Adrenal gland (tissue), 12 donors: Measurements from ENCODE around the gene ST6GALNAC5. TPM values are rescaled to one million over a fixed set of nuclear protein-coding genes. Genes with fewer than 3 reads are reported as not detected.

ENCODE experiments used
- DNase-seq, 7 donors: peaks; one replicate each; pipeline ENCODE4 v3.0.0-alpha.2; 2019 to 2020
- H3K27ac ChIP-seq, 5 donors: fragments of 200-600 bp; sonication (generic) in 4 of 5; 1 replicate in 3 of 5; 2 replicates in 2 of 5; pipeline versions ENCODE4 v1.5.1 to v1.8.0; 2016 to 2020; ENCODE audit warnings: mild to moderate bottlenecking in 1 of 5
- H3K27me3 ChIP-seq: fragments of 200-600 bp; 2 replicates; pipeline ENCODE4 v1.8.0; 2021
- H3K36me3 ChIP-seq, 2 donors: fragments of 200-600 bp; replicated peaks in 1 of 2; 1 replicate in 1 of 2; 2 replicates in 1 of 2; pipeline versions ENCODE4 v1.5.1 to v1.8.0; 2018 to 2022
- H3K4me1 ChIP-seq, 2 donors: fragments of 200-600 bp; replicated peaks in 1 of 2; 1 replicate in 1 of 2; 2 replicates in 1 of 2; pipeline versions ENCODE4 v1.5.1 to v1.8.0; 2018 to 2021
- H3K4me3 ChIP-seq, 4 donors: fragments of 200-600 bp; sonication (generic) in 3 of 4; one replicate each; pipeline ENCODE4 v1.5.1; 2016 to 2018
- H3K9me3 ChIP-seq, 3 donors: fragments of 200-600 bp; sonication (generic) in 1 of 3; replicated peaks in 1 of 3; 1 replicate in 2 of 3; 2 replicates in 1 of 3; pipeline versions ENCODE4 v1.5.1 to v1.8.0; 2016 to 2021
- CTCF ChIP-seq, 6 experiments: fragments of 450-650 bp in 4 of 6; fragments of 200-600 bp in 2 of 6; sonication (generic) in 1 of 6; IDR thresholded peaks; 1 replicate in 5 of 6; 2 replicates in 1 of 6; pipeline versions ENCODE4 v1.5.1 to v1.8.0; 2016 to 2021; ENCODE audit warnings: antibody characterized with exemption in 6 of 6, mild to moderate bottlenecking in 2 of 6, moderate library complexity in 1 of 6
- POLR2A ChIP-seq, 2 donors: fragments of 450-650 bp; IDR thresholded peaks; one replicate each; pipeline ENCODE4 v1.6.1; 2017; ENCODE audit warnings: antibody characterized with exemption in 2 of 2, mild to moderate bottlenecking in 2 of 2, moderate library complexity in 1 of 2
- WGBS, 4 donors: extraction: QIAGEN DNeasy Blood & Tissue Kit in 2 of 4; methylation state at CpG; one replicate each; pipeline versions ENCODE4 v1.1.5 to v1.1.7; 2013 to 2017; 5-methylcytosine and 5-hydroxymethylcytosine counted together
- intact Hi-C, 2 donors: fragments of 100-400 bp; cut with DNase I; formaldehyde crosslinking; loops; one replicate each; pipeline versions ENCODE4 v1.14.1 to v1.15.0; 2022 to 2023
- polyA plus RNA-seq, 3 donors: library from polyadenylated mRNA; stranded (reverse); fragments of 200-250 nt in 2 of 3; fragments of 350-450 nt in 1 of 3; fragmentation: Illumina TruSeq in 1 of 3; extraction: RNeasy Lipid Tissue Mini Kit (QIAGEN cat#74804) in 1 of 3; gene quantifications; one replicate each; pipeline ENCODE4 v1.2.3, GENCODE V29; 2013 to 2014
- total RNA-seq, 9 donors: library from RNA; depleted of rRNA in 4 of 9; stranded (reverse); fragments of >200 nt in 4 of 9; fragments of 120-200 nt in 1 of 9; fragmentation: NEBNext Ultra II Directional in 1 of 9; extraction: Animal tissue kit (Norgen Biotek cat#: 25700) in 1 of 9; gene quantifications; one replicate each; pipeline versions ENCODE4 v1.1.0 to v1.2.4, GENCODE V29; 2013 to 2023
- donor health status: healthy with polysubstance abuse.
- donor health status: Bipolar disorder and iron deficiency.
- donor health status: DM: yes; HTN: yes; CAD: no.
- donor health status: DM: no; HTN: no; CAD: no.
- donor health status: DM: no; HTN: no; CAD: no.
- donor health status: DM: yes; HTN: yes; CAD: no.

ST6GALNAC5 gene
- total and polyA plus RNA-seq, 12 donors: 1.1 to 48.4 (median 21.4) TPM

- intact Hi-C loops: no loop called here
- no peak for DNase-seq
- WGBS, 4 donors: 79 to 100% (median 88%) methylated on average over 2 of the region's 2 CpGs
- no peak overlapping the region for H3K4me3 ChIP-seq
- no peaks in the 10 kb centered on the region for H3K9me3 ChIP-seq
- no peaks in the 10 kb centered on the region for H3K4me1 ChIP-seq
- TF ChIP-seq CTCF (IDR thresholded peaks at IDR 0.05): no peak
- no peak for TF ChIP-seq POLR2A (IDR thresholded peaks at IDR 0.05)
- H3K27me3 ChIP-seq: no peaks in the 10 kb centered on the region
- H3K36me3 ChIP-seq: no peaks in the 10 kb centered on the region
- no peak overlapping the region for H3K27ac ChIP-seq
Measured at GRCh38 chr1:77068013-77068412, 200.7 kb downstream of the ST6GALNAC5 start.

GRCh38 chr1:77076759-77077158, 209.5 kb downstream of the ST6GALNAC5 start:
- TF ChIP-seq CTCF (IDR thresholded peaks at IDR 0.05): no peak
- TF ChIP-seq POLR2A (IDR thresholded peaks at IDR 0.05): no peak
- 76 to 79% (median 77%) methylated on average over 2 of the region's 2 CpGs for WGBS, 4 donors
- no peaks in the 10 kb centered on the region for H3K36me3 ChIP-seq
- DNase-seq: no peak
- no peaks in the 10 kb centered on the region for H3K4me1 ChIP-seq
- intact Hi-C loops: no loop called here
- H3K27ac ChIP-seq: no peak overlapping the region
- H3K4me3 ChIP-seq: no peak overlapping the region
- no peaks in the 10 kb centered on the region for H3K9me3 ChIP-seq
- H3K27me3 ChIP-seq: no peaks in the 10 kb centered on the region

GRCh38 chr1:77081834-77082233, 214.6 kb downstream of the ST6GALNAC5 start:
- Histone ChIP-seq H3K27me3 (no peaks in the 10 kb centered on the region), H3K4me1 (no peaks in the 10 kb centered on the region), H3K27ac (no peak overlapping the region), H3K9me3 (no peaks in the 10 kb centered on the region), H3K4me3 (no peak overlapping the region), H3K36me3 (no peaks in the 10 kb centered on the region)
- intact Hi-C loops: no loop called here
- no peak for DNase-seq
- WGBS, 4 donors: 70 to 82% (median 76%) methylated on average over 4 of the region's 4 CpGs
- no peak for TF ChIP-seq CTCF (IDR thresholded peaks at IDR 0.05)
- TF ChIP-seq POLR2A (IDR thresholded peaks at IDR 0.05): no peak

GRCh38 chr1:77084457-77084856, 217.2 kb downstream of the ST6GALNAC5 start:
- intact Hi-C loops: no loop called here
- 71 to 95% (median 87%) methylated on average over 2 of the region's 2 CpGs for WGBS, 4 donors
- no peaks in the 10 kb centered on the region for H3K4me1 ChIP-seq
- no peaks in the 10 kb centered on the region for H3K36me3 ChIP-seq
- no peaks in the 10 kb centered on the region for H3K27me3 ChIP-seq
- no peak for DNase-seq
- TF ChIP-seq CTCF (IDR thresholded peaks at IDR 0.05): no peak
- no peak for TF ChIP-seq POLR2A (IDR thresholded peaks at IDR 0.05)
- no peak overlapping the region for H3K27ac ChIP-seq
- no peaks in the 10 kb centered on the region for H3K9me3 ChIP-seq
- no peak overlapping the region for H3K4me3 ChIP-seq
